Left lung (tissue), 14 donors: ENCODE data around the gene NPIPA2. TPM values are rescaled to one million over a fixed set of nuclear protein-coding genes. Genes with fewer than 3 reads are reported as not detected.
"Not testable (repeated sequence)": the region's sequence is repeated elsewhere in the genome, so short reads cannot be mapped to it uniquely, and the experiment has no call there.

Experiments
- ATAC-seq: fragments of 200-7000 bp; cut with Tn5 transposase; one replicate; pipeline ENCODE4 v1.9.1; 2020; ENCODE audit warnings: moderate library complexity
- DNase-seq, 4 donors: peaks; one replicate each; pipeline ENCODE4 v3.0.0-alpha.2; 2013 to 2020
- H3K27ac ChIP-seq, 2 donors: fragments of 200-600 bp; sonication (generic) in 1 of 2; one replicate each; pipeline versions ENCODE4 v1.5.0 to v1.8.0; 2020 to 2021
- H3K27me3 ChIP-seq, 2 donors: fragments of 200-600 bp; sonication (generic) in 1 of 2; one replicate each; pipeline versions ENCODE4 v1.5.0 to v1.8.0; 2020 to 2021
- H3K36me3 ChIP-seq, 2 donors: fragments of 200-600 bp; sonication (generic) in 1 of 2; one replicate each; pipeline versions ENCODE4 v1.5.0 to v1.8.0; 2020 to 2021
- H3K4me1 ChIP-seq, 2 donors: fragments of 200-600 bp; one replicate each; pipeline ENCODE4 v1.8.0; 2021
- H3K4me3 ChIP-seq, 2 donors: fragments of 200-600 bp; sonication (generic) in 1 of 2; one replicate each; pipeline versions ENCODE4 v1.5.0 to v1.8.0; 2020 to 2021; ENCODE audit warnings: mild to moderate bottlenecking in 1 of 2
- H3K9me3 ChIP-seq, 2 donors: fragments of 200-600 bp; sonication (generic) in 1 of 2; one replicate each; pipeline versions ENCODE4 v1.5.0 to v1.8.0; 2020 to 2021
- intact Hi-C, 2 donors: fragments of 100-400 bp; cut with DNase I; formaldehyde crosslinking; loops; one replicate each; pipeline versions ENCODE4 v1.11.2 to v1.14.2; 2022
- long read RNA-seq, 12 donors: library from polyadenylated mRNA in 2 of 12; unstranded in 2 of 12; transcript quantifications; one replicate each; pipeline ENCODE4 v2.0.0 and lab custom pipeline, GENCODE V29; 2019 to 2026
- polyA plus RNA-seq, 6 donors: library from polyadenylated mRNA; unstranded; fragments of 120-200 nt; gene quantifications; one replicate each; pipeline ENCODE4 v1.2.1, GENCODE V29; 2013; ENCODE audit not compliant: insufficient read length in 6 of 6
- total RNA-seq, 2 donors: library from RNA; stranded (reverse); fragmentation: NEBNext Ultra II Directional; extraction: Animal tissue kit (Norgen Biotek cat#: 25700); gene quantifications; one replicate each; pipeline ENCODE4 v1.2.1, GENCODE V29; 2021
- donor health status: DM: no; HTN: yes; CAD: no.
- donor health status: DM: no; HTN: no; CAD: no.

The NPIPA2 gene
- 1 to 10 TPM; 3.2 to 4.8 TPM for total RNA-seq
- under 1 TPM in 1 of 6 donors, not detected in 5; 0.44 TPM for polyA plus RNA-seq
- long read RNA-seq, donor 1, result 0 reads
- long read RNA-seq, donor 2, result 0 reads
- long read RNA-seq, donor 3, result 0 reads
- long read RNA-seq, donor 4, result 0 reads
- long read RNA-seq, donor 5, result 0 reads
- long read RNA-seq, donor 6, result 0 reads
- long read RNA-seq, donor 7, result 0 reads
- long read RNA-seq, donor 8, result 0 reads
- long read RNA-seq, donor 9, result 0 reads
- long read RNA-seq, donor 10, result 0 reads
- long read RNA-seq, donor 11, result 0 reads
- long read RNA-seq, donor 12, result 0 reads

GRCh38 chr16:14742273-14743128 lies at the start of gene NPIPA2:
NPIPA2 (plus strand) TSS chr16:14742533; CDS start chr16:14748066, 5,533 bp downstream.
- H3K36me3 ChIP-seq, H3K4me1 ChIP-seq, DNase-seq, H3K27ac ChIP-seq, intact Hi-C loops, H3K9me3 ChIP-seq, H3K27me3 ChIP-seq, H3K4me3 ChIP-seq: not testable (repeated sequence)
- ATAC-seq, result peak; percentile 100

GRCh38 chr16:14694129-14694528 lies 48.2 kb upstream of the NPIPA2 start, which contains the start of gene PLA2G10:
PLA2G10 (minus strand) TSS chr16:14694308; CDS start chr16:14694229, 79 bp downstream.
- H3K27me3 ChIP-seq, H3K4me3 ChIP-seq, H3K27ac ChIP-seq, H3K9me3 ChIP-seq, H3K36me3 ChIP-seq, H3K4me1 ChIP-seq, DNase-seq, intact Hi-C loops: not testable (repeated sequence)
- ATAC-seq, result peak; percentile 96

GRCh38 chr16:14701859-14702258 lies 40.5 kb upstream of the NPIPA2 start:
- peak; percentile 47 for ATAC-seq
- intact Hi-C loops, H3K9me3 ChIP-seq, DNase-seq, H3K27me3 ChIP-seq, H3K4me1 ChIP-seq, H3K27ac ChIP-seq, H3K4me3 ChIP-seq, H3K36me3 ChIP-seq: not testable (repeated sequence)

- not testable (repeated sequence) for H3K9me3 ChIP-seq, ATAC-seq
Observed at GRCh38 chr16:14702672-14703071, 39.7 kb upstream of the NPIPA2 start.

GRCh38 chr16:14703156-14704011 lies 38.9 kb upstream of the NPIPA2 start, which contains the start of gene NPIPA3:
NPIPA3 (plus strand) TSS chr16:14703411; CDS start chr16:14708944, 5,533 bp downstream.
- H3K27ac ChIP-seq, H3K9me3 ChIP-seq, DNase-seq, intact Hi-C loops, H3K4me3 ChIP-seq, H3K27me3 ChIP-seq, H3K36me3 ChIP-seq, H3K4me1 ChIP-seq: not testable (repeated sequence)
- peak; percentile 99 for ATAC-seq

More at GRCh38 chr16:14702672-14703071, 39.7 kb upstream of the NPIPA2 start:
- intact Hi-C loops, H3K27ac ChIP-seq, H3K4me1 ChIP-seq, H3K4me3 ChIP-seq, H3K36me3 ChIP-seq, DNase-seq, H3K27me3 ChIP-seq: not testable (repeated sequence)

GRCh38 chr16:14733233-14733632 lies 9.1 kb upstream of the NPIPA2 start:
- peak; percentile 97 for ATAC-seq
- DNase-seq, H3K4me1 ChIP-seq, H3K4me3 ChIP-seq, H3K36me3 ChIP-seq, H3K27me3 ChIP-seq, H3K27ac ChIP-seq, H3K9me3 ChIP-seq, intact Hi-C loops: not testable (repeated sequence)

- H3K4me3 ChIP-seq, H3K4me1 ChIP-seq, H3K9me3 ChIP-seq, intact Hi-C loops, DNase-seq, H3K27ac ChIP-seq, H3K36me3 ChIP-seq, H3K27me3 ChIP-seq: not testable (repeated sequence)
- ATAC-seq, result peak; percentile 45
Observed at GRCh38 chr16:14740832-14741385, 1.4 kb upstream of the NPIPA2 start.

GRCh38 chr16:14741794-14742193 lies 539 bp upstream of the NPIPA2 start:
- H3K27ac ChIP-seq, H3K4me3 ChIP-seq, H3K27me3 ChIP-seq, ATAC-seq, H3K4me1 ChIP-seq, H3K36me3 ChIP-seq, intact Hi-C loops, DNase-seq, H3K9me3 ChIP-seq: not testable (repeated sequence)

GRCh38 chr16:14773654-14774053 lies 31.3 kb downstream of the NPIPA2 start:
- H3K4me1 ChIP-seq, intact Hi-C loops, H3K27ac ChIP-seq, DNase-seq, H3K36me3 ChIP-seq, ATAC-seq, H3K4me3 ChIP-seq, H3K9me3 ChIP-seq, H3K27me3 ChIP-seq: not testable (repeated sequence)

GRCh38 chr16:14775624-14776023 lies 33.3 kb downstream of the NPIPA2 start:
- H3K9me3 ChIP-seq, H3K27me3 ChIP-seq, H3K4me3 ChIP-seq, ATAC-seq, H3K36me3 ChIP-seq, intact Hi-C loops, H3K4me1 ChIP-seq, H3K27ac ChIP-seq, DNase-seq: not testable (repeated sequence)

- H3K36me3 ChIP-seq, H3K9me3 ChIP-seq, H3K4me3 ChIP-seq, DNase-seq, intact Hi-C loops, ATAC-seq, H3K4me1 ChIP-seq, H3K27me3 ChIP-seq, H3K27ac ChIP-seq: not testable (repeated sequence)
Observed at GRCh38 chr16:14776763-14777162, 34.4 kb downstream of the NPIPA2 start.

GRCh38 chr16:14779368-14779877 lies 37.1 kb downstream of the NPIPA2 start:
- H3K36me3 ChIP-seq, H3K27ac ChIP-seq, DNase-seq, H3K4me3 ChIP-seq, ATAC-seq, intact Hi-C loops, H3K4me1 ChIP-seq, H3K9me3 ChIP-seq, H3K27me3 ChIP-seq: not testable (repeated sequence)
